NOMO-1 treated with DMSO at 0.1 percent for 48 hours (cell line): ENCODE data around the gene MAP2.
A peak's percentile ranks its signal among the peaks of the same experiment; 100 is the strongest.

ENCODE experiments used
- DNase-seq: peaks from one replicate; lab custom pipeline; 2025; ENCODE audit not compliant: unreplicated experiment; lab: John Stamatoyannopoulos, UW

Gene MAP2

GRCh38 chr2:209422191-209422754 is 1.6 kb upstream of the MAP2 start:
- DNase-seq: no peak

GRCh38 chr2:209424199-209424701 is 403 bp downstream of the MAP2 start:
- DNase-seq: no peak

GRCh38 chr2:209424781-209425470 is 1.1 kb downstream of the MAP2 start:
- no peak for DNase-seq

- peak; percentile 7 for DNase-seq
Measured at GRCh38 chr2:209425471-209426071, 1.7 kb downstream of the MAP2 start.

GRCh38 chr2:209426432-209426831 is 2.6 kb downstream of the MAP2 start:
- DNase-seq: no peak

GRCh38 chr2:209431701-209432100 is 7.9 kb downstream of the MAP2 start:
- DNase-seq: no peak

GRCh38 chr2:209441541-209441940 is 17.7 kb downstream of the MAP2 start:
- DNase-seq: no peak

- no peak for DNase-seq
Measured at GRCh38 chr2:209442939-209443338, 19.1 kb downstream of the MAP2 start.

- no peak for DNase-seq
Measured at GRCh38 chr2:209445485-209445884, 21.6 kb downstream of the MAP2 start.

- no peak for DNase-seq
Measured at GRCh38 chr2:209451209-209451834, 27.5 kb downstream of the MAP2 start.

- DNase-seq: no peak
Measured at GRCh38 chr2:209456489-209456888, 32.6 kb downstream of the MAP2 start.

- DNase-seq: no peak
Measured at GRCh38 chr2:209458008-209458979, 34.4 kb downstream of the MAP2 start.

GRCh38 chr2:209459359-209459758 is 35.5 kb downstream of the MAP2 start:
- no peak for DNase-seq

GRCh38 chr2:209460151-209460761 is 36.4 kb downstream of the MAP2 start:
- no peak for DNase-seq

- peak; percentile 25 for DNase-seq
Measured at GRCh38 chr2:209463226-209463625, 39.4 kb downstream of the MAP2 start.

- no peak for DNase-seq
Measured at GRCh38 chr2:209463835-209464234, 40.0 kb downstream of the MAP2 start.

- no peak for DNase-seq
Measured at GRCh38 chr2:209468846-209469245, 45.0 kb downstream of the MAP2 start.

- no peak for DNase-seq
Measured at GRCh38 chr2:209469481-209469880, 45.6 kb downstream of the MAP2 start.

GRCh38 chr2:209470466-209470865 is 46.6 kb downstream of the MAP2 start:
- DNase-seq: no peak

GRCh38 chr2:209471037-209471436 is 47.2 kb downstream of the MAP2 start:
- DNase-seq: peak; percentile 33
